LNCAP (cell line): Measurements from ENCODE around the gene FBXL17.

Experiments
- TF ChIP-seq, protein P1 (sequence below): fragments of 450-650 bp; IDR thresholded peaks from 2 replicates; pipeline ENCODE4 v1.5.1; 2017; ENCODE audit warnings: mild to moderate bottlenecking

The FBXL17 gene

DNA sequence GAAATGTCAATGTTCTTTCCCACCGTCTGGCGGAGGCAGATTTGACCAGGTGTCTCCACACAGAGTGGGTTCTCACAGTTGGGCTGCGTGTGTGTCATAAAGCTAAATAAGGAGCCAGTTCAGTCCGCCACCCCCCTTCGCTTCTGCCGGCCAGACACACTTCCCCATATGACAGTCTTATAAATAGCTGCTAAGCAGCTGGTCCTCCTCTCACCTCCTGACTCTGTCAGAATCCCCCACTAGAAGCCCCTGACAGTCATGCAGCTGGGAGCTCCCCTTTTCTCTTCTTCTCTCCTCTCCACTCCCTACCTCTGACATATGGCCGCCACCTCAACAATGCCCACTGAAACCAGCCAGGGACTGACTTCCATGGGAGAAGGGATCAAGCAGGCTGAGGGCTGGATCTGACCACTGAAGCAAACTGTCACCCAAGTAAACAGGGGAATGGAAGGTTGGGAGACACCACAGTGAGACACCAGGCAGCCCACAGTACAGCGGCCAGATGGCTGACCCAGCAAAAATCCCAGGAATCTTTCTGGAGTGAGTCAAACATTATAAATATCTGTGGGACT is 569.2 kb downstream of the FBXL17 start:
- TF ChIP-seq, protein P1, sequence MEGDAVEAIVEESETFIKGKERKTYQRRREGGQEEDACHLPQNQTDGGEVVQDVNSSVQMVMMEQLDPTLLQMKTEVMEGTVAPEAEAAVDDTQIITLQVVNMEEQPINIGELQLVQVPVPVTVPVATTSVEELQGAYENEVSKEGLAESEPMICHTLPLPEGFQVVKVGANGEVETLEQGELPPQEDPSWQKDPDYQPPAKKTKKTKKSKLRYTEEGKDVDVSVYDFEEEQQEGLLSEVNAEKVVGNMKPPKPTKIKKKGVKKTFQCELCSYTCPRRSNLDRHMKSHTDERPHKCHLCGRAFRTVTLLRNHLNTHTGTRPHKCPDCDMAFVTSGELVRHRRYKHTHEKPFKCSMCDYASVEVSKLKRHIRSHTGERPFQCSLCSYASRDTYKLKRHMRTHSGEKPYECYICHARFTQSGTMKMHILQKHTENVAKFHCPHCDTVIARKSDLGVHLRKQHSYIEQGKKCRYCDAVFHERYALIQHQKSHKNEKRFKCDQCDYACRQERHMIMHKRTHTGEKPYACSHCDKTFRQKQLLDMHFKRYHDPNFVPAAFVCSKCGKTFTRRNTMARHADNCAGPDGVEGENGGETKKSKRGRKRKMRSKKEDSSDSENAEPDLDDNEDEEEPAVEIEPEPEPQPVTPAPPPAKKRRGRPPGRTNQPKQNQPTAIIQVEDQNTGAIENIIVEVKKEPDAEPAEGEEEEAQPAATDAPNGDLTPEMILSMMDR, result no peak

DNA sequence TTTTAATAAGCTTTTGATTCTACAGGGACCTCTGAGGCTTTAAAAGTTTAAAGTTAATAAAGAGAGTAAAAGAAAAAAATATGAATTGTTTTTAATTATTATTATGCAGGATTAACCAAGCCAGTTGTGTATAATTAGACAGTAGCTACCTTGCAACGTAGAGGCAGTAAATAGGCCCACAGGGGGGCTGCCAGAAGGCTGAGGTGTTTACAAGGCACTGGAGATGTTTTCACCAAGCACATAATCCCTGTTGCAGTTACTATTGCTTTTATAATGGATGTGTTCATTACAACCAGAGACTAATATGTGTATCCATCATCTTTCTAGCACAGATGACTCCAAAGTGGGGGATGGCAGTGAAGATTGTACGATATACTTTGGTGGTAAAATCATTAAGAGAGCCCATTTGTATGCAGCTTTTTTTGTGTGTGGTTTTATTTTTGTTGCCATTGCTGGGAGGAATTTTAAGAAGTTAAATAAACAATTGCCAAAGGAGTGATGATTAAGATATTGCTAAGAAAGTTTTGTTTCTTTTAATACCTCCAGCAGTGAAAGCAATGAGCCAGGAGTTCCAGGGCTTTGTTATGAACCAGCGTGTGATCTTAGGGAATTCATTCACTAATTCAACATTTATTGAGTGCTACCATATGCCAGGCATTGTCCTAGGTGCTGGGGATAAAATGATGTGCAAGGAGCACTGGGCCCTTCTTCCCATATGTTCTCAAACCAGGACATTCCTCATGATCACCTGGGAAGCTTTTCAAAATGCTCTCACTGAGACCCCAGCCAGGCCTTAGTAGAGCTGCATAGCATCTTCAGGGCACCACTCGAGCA is 572.5 kb downstream of the FBXL17 start:
- TF ChIP-seq, protein P1, result no peak
